DND-41 (cell line): Measurements from ENCODE around the gene ACAP2.

Experiments
- ATAC-seq: fragments of 200-7000 bp; cut with Tn5 transposase; 3 replicates; pipeline ENCODE4 v1.9.1; 2021; ENCODE audit warnings: low read depth; ENCODE audit not compliant: insufficient read depth
- DNase-seq: peaks from one replicate; pipeline ENCODE4 v3.0.0-alpha.2; 2020
- H2AFZ ChIP-seq: 2 replicates; pipeline ENCODE4 v1.6.0; 2012; ENCODE audit warnings: low read depth, low read length
- H3K27ac ChIP-seq: 2 replicates; pipeline ENCODE4 v1.5.1; 2012; ENCODE audit warnings: low read length, inconsistent platforms
- H3K27me3 ChIP-seq: fragments of 200-600 bp; sonication (generic); 2 replicates; pipeline ENCODE4 v1.6.0; 2012; ENCODE audit warnings: low read length, mild to moderate bottlenecking, inconsistent platforms; ENCODE audit not compliant: insufficient read depth, poor library complexity
- H3K36me3 ChIP-seq: 2 replicates; pipeline ENCODE4 v1.5.1; 2012; ENCODE audit warnings: low read length, inconsistent platforms; ENCODE audit not compliant: insufficient read depth
- H3K4me1 ChIP-seq: 2 replicates; pipeline ENCODE4 v1.5.1; 2012; ENCODE audit warnings: mild to moderate bottlenecking, low read length; ENCODE audit not compliant: insufficient read depth
- H3K4me2 ChIP-seq: 2 replicates; pipeline ENCODE4 v1.6.0; 2012; ENCODE audit warnings: mild to moderate bottlenecking, moderate library complexity, low read length, inconsistent platforms; ENCODE audit not compliant: insufficient read depth
- H3K4me3 ChIP-seq, 2 experiments: fragments of 200-600 bp in 1 of 2; shearing (Covaris generic) in 1 of 2; 2 replicates each; pipeline ENCODE4 v1.5.1; 2012 to 2016; ENCODE audit warnings: inconsistent platforms in 2 of 2, low read length in 2 of 2, mild to moderate bottlenecking in 2 of 2, low read depth in 1 of 2, moderate library complexity in 1 of 2
- H3K79me2 ChIP-seq: 2 replicates; pipeline ENCODE4 v1.6.0; 2012; ENCODE audit warnings: low read length, inconsistent platforms; ENCODE audit not compliant: insufficient read depth
- H3K9ac ChIP-seq: 2 replicates; pipeline ENCODE4 v1.6.0; 2012; ENCODE audit warnings: low read depth, mild to moderate bottlenecking, inconsistent platforms, low read length, moderate library complexity
- H3K9me3 ChIP-seq: 2 replicates; pipeline ENCODE4 v1.5.1; 2012; ENCODE audit warnings: low read length, moderate library complexity, mild to moderate bottlenecking, inconsistent platforms; ENCODE audit not compliant: insufficient read depth, severe bottlenecking
- H4K20me1 ChIP-seq: 2 replicates; pipeline ENCODE4 v1.6.0; 2012; ENCODE audit warnings: low read length; ENCODE audit not compliant: insufficient read depth
- EZH2 ChIP-seq: IDR thresholded peaks from 3 replicates; pipeline ENCODE4 v1.6.1; 2012; ENCODE audit warnings: borderline replicate concordance, low read depth, mild to moderate bottlenecking, moderate library complexity, low read length, inconsistent platforms; ENCODE audit not compliant: severe bottlenecking
- TF ChIP-seq, protein P1 (sequence below): IDR thresholded peaks from 2 replicates; pipeline ENCODE4 v1.5.1; 2012; ENCODE audit warnings: borderline replicate concordance, low read length, moderate library complexity, mild to moderate bottlenecking; ENCODE audit not compliant: poor library complexity, severe bottlenecking; ENCODE audit errors: extremely low read depth

ACAP2 gene

DNA sequence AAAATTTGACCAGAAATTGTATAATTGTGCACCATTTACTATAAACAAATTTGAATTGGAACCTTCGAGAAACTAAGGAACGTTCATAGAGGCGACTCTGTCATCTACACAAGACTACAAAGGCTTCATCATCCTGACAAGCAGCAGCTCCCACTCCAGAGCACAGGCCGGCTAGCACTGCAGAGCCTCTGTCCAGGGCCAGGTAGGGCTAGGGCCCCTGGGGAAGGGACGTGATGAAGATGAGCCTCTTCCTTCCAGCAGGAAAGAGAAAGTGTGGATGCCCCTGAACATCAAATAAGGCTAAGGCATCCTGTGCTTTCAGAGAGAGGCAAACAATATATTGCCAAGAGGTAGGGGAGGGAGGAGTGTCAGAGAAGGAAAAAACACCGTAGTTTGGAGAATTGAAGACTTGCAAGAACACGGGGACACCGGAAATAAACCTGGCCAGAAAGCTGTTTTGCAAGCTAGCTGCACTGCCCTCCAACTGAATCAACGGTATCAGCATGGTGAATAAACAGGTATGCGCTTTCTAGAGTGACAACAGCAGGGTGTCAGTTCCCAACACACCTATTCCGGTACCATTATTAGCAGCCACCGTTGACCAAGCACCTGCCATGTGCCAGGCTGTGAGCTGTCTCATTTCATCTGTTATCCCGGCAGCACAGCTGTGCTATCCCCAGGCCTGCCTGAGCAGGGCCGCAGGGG is 184.2 kb downstream of the ACAP2 start:
- Histone ChIP-seq H3K27ac (no peak overlapping the region), H3K27me3 (no peaks in the 10 kb centered on the region), H2AFZ (no peak overlapping the region), H3K36me3 (no peaks in the 10 kb centered on the region), H3K79me2 (peaks cover 7% of the 10 kb centered on the region; the same call in 1 of the 2 replicates), H4K20me1 (peaks cover 90% of the 10 kb centered on the region), H3K4me1 (peaks cover 23% of the 10 kb centered on the region), H3K4me2 (no peak overlapping the region), H3K9ac (no peak overlapping the region), H3K4me3 (no peak overlapping the region), H3K9me3 (no peaks in the 10 kb centered on the region)
- ATAC-seq (no peak), DNase-seq (no peak)
- TF ChIP-seq, protein P1, sequence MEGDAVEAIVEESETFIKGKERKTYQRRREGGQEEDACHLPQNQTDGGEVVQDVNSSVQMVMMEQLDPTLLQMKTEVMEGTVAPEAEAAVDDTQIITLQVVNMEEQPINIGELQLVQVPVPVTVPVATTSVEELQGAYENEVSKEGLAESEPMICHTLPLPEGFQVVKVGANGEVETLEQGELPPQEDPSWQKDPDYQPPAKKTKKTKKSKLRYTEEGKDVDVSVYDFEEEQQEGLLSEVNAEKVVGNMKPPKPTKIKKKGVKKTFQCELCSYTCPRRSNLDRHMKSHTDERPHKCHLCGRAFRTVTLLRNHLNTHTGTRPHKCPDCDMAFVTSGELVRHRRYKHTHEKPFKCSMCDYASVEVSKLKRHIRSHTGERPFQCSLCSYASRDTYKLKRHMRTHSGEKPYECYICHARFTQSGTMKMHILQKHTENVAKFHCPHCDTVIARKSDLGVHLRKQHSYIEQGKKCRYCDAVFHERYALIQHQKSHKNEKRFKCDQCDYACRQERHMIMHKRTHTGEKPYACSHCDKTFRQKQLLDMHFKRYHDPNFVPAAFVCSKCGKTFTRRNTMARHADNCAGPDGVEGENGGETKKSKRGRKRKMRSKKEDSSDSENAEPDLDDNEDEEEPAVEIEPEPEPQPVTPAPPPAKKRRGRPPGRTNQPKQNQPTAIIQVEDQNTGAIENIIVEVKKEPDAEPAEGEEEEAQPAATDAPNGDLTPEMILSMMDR, result no peak
- no peak for TF ChIP-seq EZH2

DNA sequence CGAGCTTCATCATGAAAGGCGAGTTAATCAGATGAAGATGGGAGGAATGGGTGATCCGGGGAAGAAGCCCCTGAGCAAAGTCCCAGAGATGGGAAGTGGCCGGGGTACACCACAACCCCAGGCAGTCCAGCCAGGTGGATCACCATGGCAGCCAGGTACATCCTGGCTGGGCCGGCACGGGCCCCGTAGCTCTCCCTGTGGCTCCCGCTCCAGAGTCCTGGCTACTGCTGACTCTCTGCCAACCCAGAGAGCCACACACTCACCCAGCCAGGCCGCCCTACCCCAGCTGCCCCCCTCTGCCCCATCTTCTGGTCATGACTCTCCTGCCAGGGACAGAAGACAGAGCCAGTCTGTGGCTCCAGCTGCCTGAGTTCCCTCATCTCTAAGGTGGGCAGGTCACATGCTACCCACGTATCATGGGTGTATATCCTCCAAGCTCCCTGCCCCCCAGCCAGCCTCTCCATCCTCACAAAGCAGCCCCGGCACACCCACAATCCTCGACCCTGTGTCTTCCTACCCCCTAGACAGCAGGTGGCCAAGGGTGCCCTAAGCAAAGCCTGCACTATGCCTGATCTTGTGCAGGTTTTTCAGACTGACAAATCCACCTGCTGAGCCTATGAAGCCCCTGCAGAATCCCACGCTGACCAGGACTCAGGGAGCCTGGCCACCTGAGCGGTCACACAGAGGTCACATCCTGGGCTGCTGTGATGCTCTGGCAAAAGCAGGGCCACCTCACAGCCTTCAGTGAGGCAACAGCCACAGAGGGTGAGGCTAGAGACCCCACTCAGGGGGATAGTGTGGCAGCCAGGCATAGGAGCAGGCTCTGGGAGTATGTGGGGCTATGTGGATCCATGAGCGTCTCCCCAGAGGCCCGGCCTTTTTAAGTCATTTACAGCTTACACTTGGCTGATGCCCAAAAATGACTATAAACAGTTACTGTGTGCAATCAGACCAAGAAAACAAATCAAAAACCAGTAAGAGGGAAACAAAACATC is 185.1 kb downstream of the ACAP2 start:
- H3K36me3 ChIP-seq, result no peaks in the 10 kb centered on the region
- no peak overlapping the region for H2AFZ ChIP-seq
- H3K9me3 ChIP-seq, result no peaks in the 10 kb centered on the region
- TF ChIP-seq EZH2, result no peak
- TF ChIP-seq, protein P1, result no peak
- H3K9ac ChIP-seq, result no peak overlapping the region
- no peak overlapping the region for H3K4me3 ChIP-seq
- H3K4me1 ChIP-seq, result peaks cover 23% of the 10 kb centered on the region
- ATAC-seq (no peak), DNase-seq (no peak)
- peaks cover 7% of the 10 kb centered on the region; the same call in 1 of the 2 replicates for H3K79me2 ChIP-seq
- H3K27ac ChIP-seq, result no peak overlapping the region
- peaks cover 86% of the 10 kb centered on the region for H4K20me1 ChIP-seq
- no peak overlapping the region for H3K4me2 ChIP-seq
- no peaks in the 10 kb centered on the region for H3K27me3 ChIP-seq

DNA sequence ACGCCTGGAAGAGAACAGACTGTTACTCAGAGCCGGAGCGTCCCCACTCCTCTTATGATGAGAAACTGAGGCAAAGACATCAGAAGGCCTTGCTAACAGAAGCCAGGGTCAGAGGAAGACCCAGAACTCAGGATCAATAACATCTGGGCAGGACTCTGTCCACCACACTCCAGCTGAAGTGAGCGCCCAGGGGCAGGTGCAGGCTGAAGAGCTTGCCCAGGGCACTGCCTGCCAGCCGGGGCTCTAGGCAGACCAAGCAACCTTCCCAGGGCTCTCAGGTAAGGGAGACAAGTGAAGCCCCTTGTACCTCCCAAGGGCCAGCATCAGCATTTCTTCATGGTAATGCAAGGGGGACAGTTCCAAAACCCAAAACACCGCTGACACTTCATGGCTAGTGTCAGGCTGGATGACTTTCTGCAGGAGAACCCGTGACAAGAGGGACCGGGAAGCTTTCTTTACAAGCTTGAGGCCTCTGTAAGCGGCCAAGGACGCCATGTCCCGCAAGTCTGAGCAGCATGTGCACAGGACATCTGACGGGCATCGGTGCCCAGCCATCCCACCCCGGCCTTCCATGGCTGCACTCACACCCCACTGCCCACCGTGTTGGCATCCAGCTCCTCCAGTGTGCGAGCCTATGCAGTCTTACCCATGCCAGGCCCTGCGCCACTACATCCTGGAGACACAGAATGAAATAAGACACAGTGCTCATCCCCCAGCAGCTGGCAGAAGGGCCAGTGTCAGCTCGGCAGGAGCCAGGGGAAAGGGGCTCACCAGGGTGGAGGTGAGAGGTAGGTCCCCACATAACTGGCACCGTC is 186.0 kb downstream of the ACAP2 start:
- H3K4me1 ChIP-seq, result peaks cover 23% of the 10 kb centered on the region
- no peak overlapping the region for H2AFZ ChIP-seq
- DNase-seq (no peak), ATAC-seq (no peak)
- no peak overlapping the region for H3K4me2 ChIP-seq
- TF ChIP-seq, protein P1, result no peak
- no peak for TF ChIP-seq EZH2
- H3K27ac ChIP-seq, result no peak overlapping the region
- no peaks in the 10 kb centered on the region for H3K9me3 ChIP-seq
- peaks cover 7% of the 10 kb centered on the region; the same call in 1 of the 2 replicates for H3K79me2 ChIP-seq
- H4K20me1 ChIP-seq, result peaks cover 81% of the 10 kb centered on the region
- H3K4me3 ChIP-seq, result no peak overlapping the region
- H3K36me3 ChIP-seq, result no peaks in the 10 kb centered on the region
- H3K27me3 ChIP-seq, result no peaks in the 10 kb centered on the region
- H3K9ac ChIP-seq, result no peak overlapping the region
